Measurements from ENCODE around the gene TJP1.
A peak's percentile ranks its signal among the peaks of the same experiment; 100 is the strongest.
"Not testable (repeated sequence)": the region's sequence is repeated elsewhere in the genome, so short reads cannot be mapped to it uniquely, and the experiment has no call there.

TJP1 gene

GRCh38 chr15:29681166-29681845 is 141.0 kb downstream of the TJP1 start:
- no peak overlapping the region for H3K4me3 ChIP-seq (ENCODE audit: low read depth, low read length)
- in situ Hi-C loops (cut with HindIII; ENCODE audit: low sequenced_read_pairs), result no loop called here
- no peak for TF ChIP-seq CTCF (IDR thresholded peaks at IDR 0.05; ENCODE audit: low read depth, low read length)
- no peak for DNase-seq (ENCODE audit: low read depth, low spot score)

GRCh38 chr15:29680465-29681165 is 141.7 kb downstream of the TJP1 start:
- TF ChIP-seq CTCF (IDR thresholded peaks at IDR 0.05; ENCODE audit: low read depth, low read length), result no peak
- H3K4me3 ChIP-seq (ENCODE audit: low read depth, low read length), result no peak overlapping the region
- DNase-seq (ENCODE audit: low read depth, low spot score), result no peak
- in situ Hi-C loops (cut with HindIII; ENCODE audit: low sequenced_read_pairs), result no loop called here

- H3K4me3 ChIP-seq (ENCODE audit: low read depth, low read length), result no peak overlapping the region
- in situ Hi-C loops (cut with HindIII; ENCODE audit: low sequenced_read_pairs), result no loop called here
- no peak for DNase-seq (ENCODE audit: low read depth, low spot score)
- no peak for TF ChIP-seq CTCF (IDR thresholded peaks at IDR 0.05; ENCODE audit: low read depth, low read length)
These were observed 143.7 kb downstream of the TJP1 start for GRCh38 chr15:29678504-29679034.

GRCh38 chr15:29677871-29678461 is 144.3 kb downstream of the TJP1 start:
- no peak overlapping the region for H3K4me3 ChIP-seq (ENCODE audit: low read depth, low read length)
- in situ Hi-C loops (cut with HindIII; ENCODE audit: low sequenced_read_pairs), result no loop called here
- no peak for DNase-seq (ENCODE audit: low read depth, low spot score)
- TF ChIP-seq CTCF (IDR thresholded peaks at IDR 0.05; ENCODE audit: low read depth, low read length), result no peak

- TF ChIP-seq CTCF (IDR thresholded peaks at IDR 0.05; ENCODE audit: low read depth, low read length), result no peak
These were observed 144.8 kb downstream of the TJP1 start for GRCh38 chr15:29677455-29677854.

GRCh38 chr15:29676961-29677402 is 145.3 kb downstream of the TJP1 start:
- DNase-seq (ENCODE audit: low read depth, low spot score), result peak; percentile 68
- in situ Hi-C loops (cut with HindIII; ENCODE audit: low sequenced_read_pairs), result no loop called here
- peak overlapping the region; percentile 5 for H3K4me3 ChIP-seq (ENCODE audit: low read depth, low read length)
- TF ChIP-seq CTCF (IDR thresholded peaks at IDR 0.05; ENCODE audit: low read depth, low read length), result no peak

More at GRCh38 chr15:29677455-29677854, 144.8 kb downstream of the TJP1 start:
- in situ Hi-C loops (cut with HindIII; ENCODE audit: low sequenced_read_pairs), result no loop called here
- H3K4me3 ChIP-seq (ENCODE audit: low read depth, low read length), result no peak overlapping the region
- DNase-seq (ENCODE audit: low read depth, low spot score), result no peak

GRCh38 chr15:29676374-29676960 is 145.8 kb downstream of the TJP1 start:
- peak overlapping the region; percentile 42 for H3K4me3 ChIP-seq (ENCODE audit: low read depth, low read length)
- in situ Hi-C loops (cut with HindIII; ENCODE audit: low sequenced_read_pairs), result not testable (repeated sequence)
- peak; percentile 68 for DNase-seq (ENCODE audit: low read depth, low spot score)

Measured in astrocyte of the spinal cord (primary cell).